GM23338 (cell line): ENCODE data around the gene KCNJ6. TPM values are rescaled to one million over a fixed set of nuclear protein-coding genes. Genes with fewer than 3 reads are reported as not detected.

ENCODE experiments used
- ATAC-seq: fragments of 200-7000 bp; cut with Tn5 transposase; 3 replicates; pipeline ENCODE4 v1.9.1; 2020
- DNase-seq: peaks from one replicate; pipeline ENCODE4 v3.0.0-alpha.2; 2015; ENCODE audit warnings: low spot score
- H2AFZ ChIP-seq: fragments of 200-600 bp; sonication (generic); 2 replicates; pipeline ENCODE4 v1.8.0; 2016; ENCODE audit warnings: antibody characterized with exemption, mild to moderate bottlenecking, moderate library complexity
- H3F3A ChIP-seq: fragments of 200-600 bp; sonication (generic); replicated peaks from 2 replicates; pipeline ENCODE4 v1.8.0; 2017; ENCODE audit warnings: antibody characterized with exemption, mixed run types, low read depth
- H3K27ac ChIP-seq: fragments of 200-600 bp; sonication (generic); 2 replicates; pipeline ENCODE4 v1.6.1; 2016; ENCODE audit warnings: low read depth
- H3K27me3 ChIP-seq: fragments of 200-600 bp; sonication (generic); 2 replicates; pipeline ENCODE4 v1.8.0; 2016; ENCODE audit warnings: mild to moderate bottlenecking, mixed run types, moderate library complexity; ENCODE audit not compliant: insufficient read depth
- H3K36me3 ChIP-seq: fragments of 200-600 bp; sonication (generic); 2 replicates; pipeline ENCODE4 v1.8.0; 2016; ENCODE audit warnings: mild to moderate bottlenecking; ENCODE audit not compliant: insufficient read depth
- H3K4me1 ChIP-seq: fragments of 200-600 bp; sonication (generic); 2 replicates; pipeline ENCODE4 v1.8.0; 2016; ENCODE audit warnings: mild to moderate bottlenecking, moderate library complexity; ENCODE audit not compliant: insufficient read depth
- H3K4me2 ChIP-seq: fragments of 200-600 bp; sonication (generic); 2 replicates; pipeline ENCODE4 v1.7.1; 2017; ENCODE audit warnings: mixed run types
- H3K4me3 ChIP-seq: fragments of 200-600 bp; sonication (generic); 2 replicates; pipeline ENCODE4 v1.6.1; 2016; ENCODE audit warnings: mixed run types
- H3K79me2 ChIP-seq: fragments of 200-600 bp; sonication (generic); replicated peaks from 2 replicates; pipeline ENCODE4 v1.8.0; 2017; ENCODE audit warnings: mild to moderate bottlenecking; ENCODE audit not compliant: insufficient read depth
- H3K9me2 ChIP-seq: fragments of 200-600 bp; sonication (generic); 2 replicates; pipeline ENCODE4 v1.8.0; 2017; ENCODE audit not compliant: insufficient read depth
- H4K20me1 ChIP-seq: fragments of 200-600 bp; sonication (generic); replicated peaks from 2 replicates; pipeline ENCODE4 v1.8.0; 2017; ENCODE audit warnings: mild to moderate bottlenecking; ENCODE audit not compliant: insufficient read depth
- H3K27ac Mint-ChIP-seq: 2 replicates; pipeline ENCODE4 v1.8.0; 2020; ENCODE audit warnings: inconsistent platforms, mild to moderate bottlenecking, moderate library complexity, mixed read lengths
- H3K27me3 Mint-ChIP-seq: 3 replicates; pipeline ENCODE4 v1.8.0; 2022; ENCODE audit warnings: low read depth, mild to moderate bottlenecking, moderate library complexity, mixed read lengths, inconsistent platforms; ENCODE audit not compliant: insufficient read depth, poor library complexity
- H3K36me3 Mint-ChIP-seq: 3 replicates; pipeline ENCODE4 v1.8.0; 2021; ENCODE audit warnings: low read depth, mild to moderate bottlenecking, inconsistent platforms, moderate library complexity, mixed read lengths
- H3K4me1 Mint-ChIP-seq: 3 replicates; pipeline ENCODE4 v1.8.0; 2020; ENCODE audit warnings: mild to moderate bottlenecking, inconsistent platforms, mixed read lengths
- H3K4me3 Mint-ChIP-seq: 3 replicates; pipeline ENCODE4 v1.8.0; 2021; ENCODE audit warnings: moderate library complexity, mild to moderate bottlenecking, inconsistent platforms, mixed read lengths
- H3K9me3 Mint-ChIP-seq: 3 replicates; pipeline ENCODE4 v1.8.0; 2020; ENCODE audit warnings: moderate library complexity, mild to moderate bottlenecking, inconsistent platforms, mixed read lengths
- CREB1 ChIP-seq: fragments of 250-450 bp; sonication (Bioruptor Pico); IDR thresholded peaks from 2 replicates; pipeline ENCODE4 v1.5.0; 2020; ENCODE audit warnings: low read depth, mild to moderate bottlenecking, moderate library complexity
- CTCF ChIP-seq, 2 experiments: fragments of 200-600 bp in 1 of 2; sonication (generic) in 1 of 2; conservative IDR thresholded peaks; 2 replicates each; pipeline versions ENCODE4 v1.5.1 to v1.6.1; 2016 to 2017; ENCODE audit warnings: antibody characterized with exemption in 2 of 2, low read depth in 2 of 2, mild to moderate bottlenecking in 2 of 2, moderate library complexity in 1 of 2
- ETS1 ChIP-seq: IDR thresholded peaks from 2 replicates; pipeline ENCODE4 v1.6.1; 2016; ENCODE audit warnings: antibody characterized with exemption
- EZH2 ChIP-seq: fragments of 200-600 bp; sonication (generic); IDR thresholded peaks from one replicate; pipeline ENCODE4 v1.8.0; 2017; ENCODE audit warnings: antibody characterized with exemption, mild to moderate bottlenecking, low read depth; ENCODE audit not compliant: unreplicated experiment
- EZH2phosphoT487 ChIP-seq: fragments of 200-600 bp; sonication (generic); IDR thresholded peaks from one replicate; pipeline ENCODE4 v1.8.1; 2018; ENCODE audit warnings: antibody characterized with exemption; ENCODE audit not compliant: unreplicated experiment
- JUNB ChIP-seq: IDR thresholded peaks from one replicate; pipeline ENCODE4 v1.6.1; 2016; ENCODE audit warnings: antibody characterized with exemption; ENCODE audit not compliant: unreplicated experiment
- NANOG ChIP-seq: IDR thresholded peaks from 2 replicates; pipeline ENCODE4 v1.6.1; 2016; ENCODE audit warnings: antibody characterized with exemption, borderline replicate concordance
- POLR2AphosphoS5 ChIP-seq: IDR thresholded peaks from 2 replicates; pipeline ENCODE4 v1.6.1; 2016; ENCODE audit warnings: antibody characterized with exemption, low read depth
- REST ChIP-seq: IDR thresholded peaks from one replicate; pipeline ENCODE4 v1.6.1; 2018; ENCODE audit warnings: antibody characterized with exemption; ENCODE audit not compliant: unreplicated experiment
- STAT1 ChIP-seq: IDR thresholded peaks from one replicate; pipeline ENCODE4 v1.6.1; 2016; ENCODE audit warnings: antibody characterized with exemption; ENCODE audit not compliant: unreplicated experiment
- ZNF114 ChIP-seq: fragments of 250-450 bp; sonication (Bioruptor Pico); IDR thresholded peaks from 2 replicates; pipeline ENCODE4 v1.5.0; 2020; ENCODE audit warnings: mild to moderate bottlenecking, moderate library complexity
- ZNF331 ChIP-seq: fragments of 250-450 bp; sonication (Bioruptor Pico); IDR thresholded peaks from 2 replicates; pipeline ENCODE4 v1.5.0; 2020; ENCODE audit warnings: low read depth, mild to moderate bottlenecking, moderate library complexity
- ZNF462 ChIP-seq: fragments of 250-450 bp; sonication (Bioruptor Pico); IDR thresholded peaks from 2 replicates; pipeline ENCODE4 v1.5.0; 2020; ENCODE audit warnings: mild to moderate bottlenecking, moderate library complexity
- polyA plus RNA-seq: library from polyadenylated mRNA; unstranded; fragments of >200 nt; fragmentation: Nextera tagmentation; extraction: Ambion mirVana; gene quantifications from 2 replicates; pipeline ENCODE4 v1.2.1, GENCODE V29; 2016
- total RNA-seq: library from RNA; depleted of rRNA; stranded (reverse); fragments of >200 nt; shearing (Covaris generic); gene quantifications from 2 replicates; pipeline ENCODE4 v1.2.3, GENCODE V29; 2014

Gene KCNJ6
- total and polyA plus RNA-seq, 2 experiments from 2014 or later, result 0.48 to 0.52 TPM

GRCh38 chr21:37874481-37874880 lies 41.8 kb downstream of the KCNJ6 start:
- Mint-ChIP-seq H3K36me3 (no peaks in the 10 kb centered on the region), H3K9me3 (no peaks in the 10 kb centered on the region)
- H2AFZ ChIP-seq, result no peak overlapping the region

More at GRCh38 chr21:37874481-37874880, 41.8 kb downstream of the KCNJ6 start:
- H3K4me1 Mint-ChIP-seq, result no peaks in the 10 kb centered on the region
- Histone ChIP-seq H3K4me1 (no peaks in the 10 kb centered on the region), H3K36me3 (no peaks in the 10 kb centered on the region), H3K27me3 (no peaks in the 10 kb centered on the region), H3K9me2 (peaks cover 6% of the 10 kb centered on the region; the same call in 1 of the 2 replicates), H3F3A (no peaks in the 10 kb centered on the region), H3K4me2 (no peak overlapping the region), H4K20me1 (no peaks in the 10 kb centered on the region; the same call in 1 of the 2 replicates), H3K27ac (no peak overlapping the region), H3K79me2 (no peaks in the 10 kb centered on the region), H3K4me3 (no peak overlapping the region)
- ATAC-seq (no peak), DNase-seq (no peak)
- H3K4me3 Mint-ChIP-seq, result no peak overlapping the region
- H3K27ac Mint-ChIP-seq, result no peak overlapping the region
- TF ChIP-seq REST (no peak), JUNB (no peak), NANOG (no peak), CTCF (conservative IDR thresholded peaks at IDR 0.05; ENCODE audit: low read depth in 2 of 2) (no peak), ZNF462 (CRISPR knock-in tag) (no peak), ZNF114 (CRISPR knock-in tag) (no peak), ZNF331 (CRISPR knock-in tag) (no peak), POLR2AphosphoS5 (no peak), ETS1 (no peak), EZH2 (no peak), CREB1 (CRISPR knock-in tag) (no peak), STAT1 (no peak), EZH2phosphoT487 (no peak)
- no peaks in the 10 kb centered on the region for H3K27me3 Mint-ChIP-seq
